Upper lobe of left lung (tissue), 6 donors: ENCODE results near the gene ITCH. TPM values are rescaled to one million over a fixed set of nuclear protein-coding genes. Genes with fewer than 3 reads are reported as not detected.

Source experiments
- ATAC-seq, 2 donors: fragments of 200-7000 bp; cut with Tn5 transposase; one replicate each; pipeline ENCODE4 v1.9.1; 2022; ENCODE audit warnings: mild to moderate bottlenecking in 2 of 2, moderate library complexity in 2 of 2; ENCODE audit not compliant: low FRiP score in 2 of 2
- DNase-seq, 2 donors: peaks; one replicate each; pipeline ENCODE4 v3.0.0-alpha.2; 2019 to 2020
- H3K27ac ChIP-seq, 4 donors: fragments of 200-600 bp; sonication (generic); one replicate each; pipeline ENCODE4 v1.5.1; 2016 to 2019
- H3K27me3 ChIP-seq, 4 donors: fragments of 200-600 bp; sonication (generic); one replicate each; pipeline ENCODE4 v1.5.1; 2017 to 2019
- H3K36me3 ChIP-seq, 4 donors: fragments of 200-600 bp; sonication (generic); one replicate each; pipeline ENCODE4 v1.5.1; 2016 to 2019
- H3K4me1 ChIP-seq, 4 donors: fragments of 200-600 bp; sonication (generic); one replicate each; pipeline ENCODE4 v1.5.1; 2018 to 2019
- H3K4me3 ChIP-seq, 4 donors: fragments of 200-600 bp; sonication (generic); one replicate each; pipeline ENCODE4 v1.5.1; 2017 to 2019; ENCODE audit warnings: mild to moderate bottlenecking in 2 of 4, moderate library complexity in 1 of 4
- H3K9me3 ChIP-seq, 4 donors: fragments of 200-600 bp; sonication (generic); one replicate each; pipeline ENCODE4 v1.5.1; 2018 to 2019
- EP300 ChIP-seq, 4 donors: sonication (generic); formaldehyde crosslinking; IDR thresholded peaks; one replicate each; pipeline ENCODE4 v1.5.1; 2017; ENCODE audit warnings: antibody characterized with exemption in 4 of 4, control low read depth in 2 of 4
- POLR2A ChIP-seq, 4 donors: fragments of 450-650 bp; IDR thresholded peaks; one replicate each; pipeline ENCODE4 v1.5.1; 2016 to 2017; ENCODE audit warnings: antibody characterized with exemption in 4 of 4, mild to moderate bottlenecking in 2 of 4
- POLR2AphosphoS5 ChIP-seq, 2 donors: sonication (generic); formaldehyde crosslinking; IDR thresholded peaks; one replicate each; pipeline ENCODE4 v1.5.1; 2017; ENCODE audit warnings: antibody characterized with exemption in 2 of 2
- WGBS, 2 donors: methylation state at CpG; one replicate each; pipeline ENCODE4 v1.1.5; 2017 to 2018; 5-methylcytosine and 5-hydroxymethylcytosine counted together
- total RNA-seq, 6 donors: library from RNA; depleted of rRNA in 4 of 6; stranded (reverse); fragments of >200 nt in 4 of 6; gene quantifications; one replicate each; pipeline versions ENCODE4 v1.1.0 to v1.2.1, GENCODE V29; 2016 to 2021
- TF ChIP-seq, protein P1 (sequence below), 6 experiments: fragments of 450-650 bp in 4 of 6; fragments of 200-600 bp in 2 of 6; sonication (generic) in 2 of 6; IDR thresholded peaks; one replicate each; pipeline ENCODE4 v1.5.1; 2016 to 2019; ENCODE audit warnings: antibody characterized with exemption in 6 of 6
- donor health status: DM: no; HTN: no; CAD: no; lungs with moderate emphysema.
- donor health status: DM: no; HTN: yes; CAD: no; lungs with severe emphysema.

Gene ITCH
- total RNA-seq, 6 donors from 2014 or later = 26.6 to 57.2 (median 45.5) TPM

DNA sequence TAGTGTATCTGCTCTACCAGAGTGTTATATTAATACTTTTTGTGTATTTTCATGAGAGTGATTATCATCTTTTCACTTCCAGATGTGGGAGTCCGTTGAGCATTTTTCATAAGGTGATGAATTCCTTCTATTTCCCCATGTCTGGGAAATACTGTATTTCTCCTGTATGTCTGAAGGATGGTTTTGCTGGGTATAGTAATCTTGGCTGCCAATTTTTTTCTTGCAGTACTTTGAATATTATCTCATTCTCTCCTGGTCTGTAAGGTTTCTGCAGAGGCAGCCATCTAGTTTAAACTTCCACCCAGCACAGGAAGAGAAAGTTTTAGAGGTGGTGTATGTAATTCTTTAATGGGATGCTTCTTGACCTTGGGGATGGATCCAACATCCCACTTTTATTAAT is 137.8 kb downstream of the ITCH start:
- WGBS, 2 donors = 78 to 92% methylated on average over 1 of the region's 1 CpG
- H3K4me1 ChIP-seq = no peaks in the 10 kb centered on the region
- no peak overlapping the region for H3K27ac ChIP-seq
- peaks cover 0 to 5% (median 2%) of the 10 kb centered on the region in 4 donors for H3K9me3 ChIP-seq
- ATAC-seq (no peak), DNase-seq (no peak)
- TF ChIP-seq POLR2AphosphoS5 (IDR thresholded peaks at IDR 0.05) (no peak), POLR2A (IDR thresholded peaks at IDR 0.05) (no peak), EP300 (IDR thresholded peaks at IDR 0.05) (no peak)
- no peaks in the 10 kb centered on the region for H3K27me3 ChIP-seq
- peaks cover 0 to 53% (median 22%) of the 10 kb centered on the region in 4 donors for H3K36me3 ChIP-seq
- H3K4me3 ChIP-seq = no peak overlapping the region

DNA sequence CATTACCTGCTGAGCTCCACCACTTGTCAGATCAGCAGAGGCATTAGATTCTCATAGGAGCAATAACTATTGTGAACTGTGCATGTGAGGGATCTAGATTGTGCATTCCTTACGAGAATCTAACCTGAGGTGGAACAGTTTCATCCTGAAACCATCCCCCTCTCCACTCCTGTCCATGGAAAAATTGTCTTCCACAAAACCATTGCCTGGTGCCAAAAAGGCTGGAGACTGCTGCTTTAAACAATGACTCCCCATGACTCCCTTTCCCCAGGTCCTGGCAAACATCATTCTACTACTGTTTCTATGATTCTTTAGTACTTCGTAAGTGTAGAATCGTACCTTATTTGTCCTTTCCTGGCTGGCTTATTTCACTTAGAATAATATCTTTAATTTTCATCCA is 143.4 kb downstream of the ITCH start:
- ATAC-seq (no peak), DNase-seq (no peak)
- TF ChIP-seq EP300 (IDR thresholded peaks at IDR 0.05) (no peak), POLR2AphosphoS5 (IDR thresholded peaks at IDR 0.05) (no peak), POLR2A (IDR thresholded peaks at IDR 0.05) (no peak)
- TF ChIP-seq, protein P1, sequence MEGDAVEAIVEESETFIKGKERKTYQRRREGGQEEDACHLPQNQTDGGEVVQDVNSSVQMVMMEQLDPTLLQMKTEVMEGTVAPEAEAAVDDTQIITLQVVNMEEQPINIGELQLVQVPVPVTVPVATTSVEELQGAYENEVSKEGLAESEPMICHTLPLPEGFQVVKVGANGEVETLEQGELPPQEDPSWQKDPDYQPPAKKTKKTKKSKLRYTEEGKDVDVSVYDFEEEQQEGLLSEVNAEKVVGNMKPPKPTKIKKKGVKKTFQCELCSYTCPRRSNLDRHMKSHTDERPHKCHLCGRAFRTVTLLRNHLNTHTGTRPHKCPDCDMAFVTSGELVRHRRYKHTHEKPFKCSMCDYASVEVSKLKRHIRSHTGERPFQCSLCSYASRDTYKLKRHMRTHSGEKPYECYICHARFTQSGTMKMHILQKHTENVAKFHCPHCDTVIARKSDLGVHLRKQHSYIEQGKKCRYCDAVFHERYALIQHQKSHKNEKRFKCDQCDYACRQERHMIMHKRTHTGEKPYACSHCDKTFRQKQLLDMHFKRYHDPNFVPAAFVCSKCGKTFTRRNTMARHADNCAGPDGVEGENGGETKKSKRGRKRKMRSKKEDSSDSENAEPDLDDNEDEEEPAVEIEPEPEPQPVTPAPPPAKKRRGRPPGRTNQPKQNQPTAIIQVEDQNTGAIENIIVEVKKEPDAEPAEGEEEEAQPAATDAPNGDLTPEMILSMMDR (IDR thresholded peaks at IDR 0.05) = no peak
- peaks cover 0 to 69% (median 29%) of the 10 kb centered on the region in 4 donors for H3K36me3 ChIP-seq
- no peak overlapping the region for H3K4me3 ChIP-seq
- H3K27me3 ChIP-seq = no peaks in the 10 kb centered on the region
- WGBS, 2 donors = 93 to 99% methylated on average over 3 of the region's 3 CpGs
- no peak overlapping the region for H3K27ac ChIP-seq
- H3K4me1 ChIP-seq = no peaks in the 10 kb centered on the region
- H3K9me3 ChIP-seq = no peaks in the 10 kb centered on the region

DNA sequence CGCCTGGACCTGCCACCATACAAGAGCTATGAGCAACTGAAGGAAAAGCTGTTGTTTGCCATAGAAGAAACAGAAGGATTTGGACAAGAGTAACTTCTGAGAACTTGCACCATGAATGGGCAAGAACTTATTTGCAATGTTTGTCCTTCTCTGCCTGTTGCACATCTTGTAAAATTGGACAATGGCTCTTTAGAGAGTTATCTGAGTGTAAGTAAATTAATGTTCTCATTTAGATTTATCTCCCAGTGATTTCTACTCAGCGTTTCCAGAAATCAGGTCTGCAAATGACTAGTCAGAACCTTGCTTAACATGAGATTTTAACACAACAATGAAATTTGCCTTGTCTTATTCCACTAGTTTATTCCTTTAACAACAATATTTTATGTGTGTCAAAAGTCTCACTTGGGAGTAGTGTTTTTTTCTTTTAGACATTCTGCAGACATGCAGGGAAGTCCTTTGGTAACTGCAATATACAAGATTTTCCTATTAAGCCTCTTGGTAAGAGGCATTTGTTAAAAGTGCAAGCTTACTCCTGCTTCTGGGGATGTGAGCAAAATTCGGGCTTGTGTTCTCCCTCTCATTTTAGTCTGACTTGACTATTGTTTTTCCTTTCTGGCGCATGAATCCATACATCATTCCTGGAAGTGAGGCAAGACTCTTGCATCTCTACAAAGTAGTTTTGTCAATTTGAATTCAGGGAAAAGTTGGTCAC is 144.8 kb downstream of the ITCH start:
- Histone ChIP-seq H3K36me3 (peaks cover 0 to 64% (median 27%) of the 10 kb centered on the region in 4 donors), H3K27ac (no peak overlapping the region), H3K4me1 (peaks cover 0 to 8% (median 2%) of the 10 kb centered on the region in 4 donors), H3K27me3 (no peaks in the 10 kb centered on the region), H3K4me3 (no peak overlapping the region), H3K9me3 (no peaks in the 10 kb centered on the region)
- 90 to 91% methylated on average over 4 of the region's 4 CpGs for WGBS, 2 donors
- DNase-seq (no peak), ATAC-seq (no peak)
- TF ChIP-seq EP300 (IDR thresholded peaks at IDR 0.05) (no peak), POLR2AphosphoS5 (IDR thresholded peaks at IDR 0.05) (no peak), POLR2A (IDR thresholded peaks at IDR 0.05) (no peak)
- TF ChIP-seq, protein P1 (IDR thresholded peaks at IDR 0.05) = no peak

DNA sequence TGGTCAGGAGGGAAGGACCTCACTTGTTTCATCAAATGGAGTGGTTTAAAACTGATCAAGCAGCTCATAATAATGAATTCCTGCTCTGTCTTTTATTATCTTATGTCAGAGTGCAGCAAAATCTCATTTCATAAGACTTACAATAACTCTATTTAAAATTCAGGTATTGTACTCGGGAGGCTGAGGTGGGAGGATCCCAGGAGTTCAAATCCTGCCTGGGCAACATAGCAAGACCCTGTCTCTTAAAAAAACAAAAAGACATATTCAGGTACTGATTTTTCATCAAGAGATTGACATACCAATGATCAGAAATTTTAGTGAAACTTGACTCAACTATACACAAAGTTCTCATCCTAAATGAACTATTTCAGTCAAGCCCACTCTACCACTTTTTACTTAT is 147.5 kb downstream of the ITCH start:
- no peaks in the 10 kb centered on the region for H3K9me3 ChIP-seq
- no peak overlapping the region for H3K4me3 ChIP-seq
- no peak overlapping the region for H3K27ac ChIP-seq
- TF ChIP-seq POLR2AphosphoS5 (IDR thresholded peaks at IDR 0.05) = no peak
- TF ChIP-seq POLR2A (IDR thresholded peaks at IDR 0.05) = no peak
- no peak for TF ChIP-seq EP300 (IDR thresholded peaks at IDR 0.05)
- TF ChIP-seq, protein P1 (IDR thresholded peaks at IDR 0.05) = no peak
- WGBS, 2 donors = 92 to 100% methylated on average over 1 of the region's 1 CpG
- H3K36me3 ChIP-seq = peaks cover 0 to 47% (median 17%) of the 10 kb centered on the region in 4 donors
- DNase-seq = no peak
- no peak for ATAC-seq
- H3K4me1 ChIP-seq = peaks cover 0 to 23% (median 15%) of the 10 kb centered on the region in 4 donors
- H3K27me3 ChIP-seq = no peaks in the 10 kb centered on the region

DNA sequence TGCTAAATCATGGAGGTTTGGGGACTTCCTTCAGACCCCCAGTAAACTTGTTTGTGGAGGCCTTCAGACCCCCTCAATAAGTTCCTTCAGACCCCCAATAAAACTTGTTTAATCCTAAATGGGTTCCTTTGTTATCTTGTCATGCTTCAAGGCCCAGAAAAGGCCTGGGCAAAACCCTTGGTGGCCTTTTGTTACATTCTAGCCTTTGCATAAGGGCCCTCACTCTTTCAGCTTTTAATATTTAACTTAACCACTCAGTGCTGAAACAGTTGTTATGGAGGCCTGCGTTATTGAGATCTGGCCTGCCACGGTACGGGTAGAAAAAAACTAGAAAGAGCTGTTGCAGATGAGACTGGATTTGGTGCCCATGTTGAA is 148.8 kb downstream of the ITCH start:
- H3K27me3 ChIP-seq = no peaks in the 10 kb centered on the region
- WGBS, 2 donors = 74% methylated on average over 3 of the region's 3 CpGs
- H3K4me1 ChIP-seq = peaks cover 0 to 26% (median 16%) of the 10 kb centered on the region in 4 donors
- TF ChIP-seq, protein P1 (IDR thresholded peaks at IDR 0.05) = no peak
- TF ChIP-seq EP300 (IDR thresholded peaks at IDR 0.05) (no peak), POLR2A (IDR thresholded peaks at IDR 0.05) (no peak), POLR2AphosphoS5 (IDR thresholded peaks at IDR 0.05) (no peak)
- no peaks in the 10 kb centered on the region for H3K9me3 ChIP-seq
- ATAC-seq (no peak), DNase-seq (no peak)
- H3K36me3 ChIP-seq = peaks cover 0 to 34% (median 12%) of the 10 kb centered on the region in 4 donors
- no peak overlapping the region for H3K4me3 ChIP-seq
- peak overlapping the region in 1 of 4 donors; percentile 64 for H3K27ac ChIP-seq
